Left forelimb (tissue), 1 donor: ENCODE data around the gene SELENOW.
"Not testable (repeated sequence)": the region's sequence is repeated elsewhere in the genome, so short reads cannot be mapped to it uniquely, and the experiment has no call there.

ENCODE experiments used
- DNase-seq: peaks from one replicate; pipeline ENCODE4 v3.0.0-alpha.2; 2018; ENCODE audit warnings: low spot score

The SELENOW gene

DNA sequence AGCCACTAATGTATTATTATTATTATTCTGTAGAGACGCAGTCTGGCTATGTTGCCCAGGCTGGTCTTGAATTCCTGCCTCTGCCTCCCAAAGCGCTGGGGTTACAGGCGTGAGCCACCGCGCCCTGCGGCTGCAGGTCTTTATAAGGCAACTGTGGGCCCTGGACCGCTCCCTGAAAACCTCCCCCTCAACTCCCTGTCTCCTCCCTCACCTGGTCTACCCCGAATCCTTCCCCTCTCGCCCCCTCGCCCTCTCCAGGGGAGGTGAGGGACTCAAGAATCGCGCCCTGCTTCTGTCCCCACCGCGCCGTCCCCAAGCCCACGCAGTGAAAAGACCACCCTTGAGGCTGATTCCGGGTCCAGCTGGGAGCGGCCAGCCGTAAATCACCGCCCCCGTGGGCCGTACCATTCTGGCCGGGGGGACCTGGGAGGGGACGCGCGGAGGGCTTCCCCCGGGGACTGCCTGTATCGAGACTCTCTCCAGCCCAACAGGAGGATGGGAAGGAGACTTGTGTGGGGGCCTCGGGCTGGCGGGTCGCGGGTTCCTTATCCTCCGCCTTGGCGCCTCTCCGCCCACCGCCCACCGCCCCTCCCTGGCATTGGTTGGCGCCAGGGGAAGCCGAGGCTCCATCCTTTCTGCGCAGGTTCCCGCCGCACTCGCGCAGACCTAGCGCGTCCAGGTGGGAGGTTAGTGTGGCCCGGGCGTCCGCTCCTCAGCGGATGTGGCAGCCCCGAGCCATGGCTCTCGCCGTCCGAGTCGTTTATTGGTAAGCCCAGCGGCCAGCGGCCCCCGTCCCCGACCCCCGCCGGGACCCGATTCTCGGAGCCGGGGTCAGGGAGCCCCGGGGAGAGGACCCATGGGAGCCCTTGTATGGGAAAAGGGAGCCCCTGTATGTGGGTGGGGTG lies at the start of gene SELENOW:
SELENOW (plus strand) TSS at position 655 of the 905 bp plus-strand sequence; CDS start at position 738, 83 bp downstream.
- DNase-seq: peak; percentile 89

DNA sequence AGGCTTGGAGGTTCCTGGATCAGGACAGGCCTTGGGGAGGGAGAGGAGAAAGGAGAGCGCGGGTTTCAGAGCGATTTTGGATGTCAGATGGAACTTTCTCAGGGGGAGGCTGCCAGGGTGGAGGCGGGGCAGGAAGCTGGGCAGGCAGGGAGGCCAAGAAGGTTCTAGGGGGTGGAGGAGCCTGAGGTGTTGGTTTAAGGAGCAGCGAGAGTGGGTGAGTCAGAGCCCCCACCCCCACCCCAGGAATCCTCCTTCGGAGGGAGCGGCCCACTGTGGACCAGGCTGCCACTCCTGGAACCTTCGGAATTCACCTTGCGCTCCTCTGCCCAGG lies 49.1 kb upstream of the SELENOW start:
- DNase-seq: no peak

DNA sequence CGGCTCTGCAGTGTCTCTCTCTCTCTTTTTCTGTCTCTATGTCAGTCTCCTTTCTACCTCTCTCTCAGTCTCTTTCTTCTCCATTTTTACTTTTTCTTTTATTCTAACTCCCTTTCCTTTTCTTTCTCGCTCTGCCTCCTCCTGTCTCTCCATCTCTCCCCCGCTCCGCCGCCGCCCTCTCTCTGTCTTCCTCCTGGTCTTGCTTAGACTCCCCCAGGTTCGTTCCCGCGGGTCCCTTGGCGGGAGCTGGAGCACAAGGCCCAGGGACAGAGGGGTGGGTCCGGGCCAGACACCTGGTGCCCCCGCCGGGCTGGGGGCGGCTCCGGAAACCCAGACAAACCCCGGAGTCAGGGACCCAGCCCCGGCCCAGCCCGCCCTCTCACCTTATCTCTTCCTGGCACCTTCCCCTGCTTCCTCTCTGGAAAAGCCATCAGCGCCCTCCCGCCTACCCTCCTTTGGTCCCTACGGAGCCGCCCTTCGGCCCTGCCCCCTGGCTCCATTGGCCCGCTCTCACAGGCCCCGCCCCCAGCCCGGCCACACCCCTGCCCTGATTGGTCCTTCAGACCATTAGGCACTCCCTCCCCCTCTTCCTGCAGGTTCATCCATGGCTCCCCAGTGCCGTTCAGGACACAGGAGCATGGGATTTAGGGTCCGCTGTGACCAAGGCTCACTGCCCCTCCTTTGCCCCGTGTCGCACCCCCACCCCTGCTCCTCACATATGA lies 48.5 kb upstream of the SELENOW start:
- no peak for DNase-seq

DNA sequence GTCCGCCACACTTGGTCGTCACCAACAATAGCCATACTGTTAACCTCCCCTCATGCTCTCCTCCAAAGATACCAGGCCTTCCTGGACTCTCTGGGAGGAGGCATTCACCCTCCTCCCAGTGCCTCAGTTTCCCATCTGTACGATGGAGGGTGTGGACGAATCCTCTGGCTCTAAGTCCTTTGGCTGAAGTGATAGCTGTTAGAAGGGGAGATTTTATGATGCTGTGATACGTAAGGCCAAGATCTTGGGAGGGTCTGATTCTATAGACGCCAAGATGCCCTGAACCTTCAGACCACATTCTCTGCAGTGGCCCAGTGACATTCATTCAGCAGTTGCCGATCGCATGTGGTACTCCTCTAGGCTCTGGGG lies 48.0 kb upstream of the SELENOW start:
- DNase-seq: no peak

DNA sequence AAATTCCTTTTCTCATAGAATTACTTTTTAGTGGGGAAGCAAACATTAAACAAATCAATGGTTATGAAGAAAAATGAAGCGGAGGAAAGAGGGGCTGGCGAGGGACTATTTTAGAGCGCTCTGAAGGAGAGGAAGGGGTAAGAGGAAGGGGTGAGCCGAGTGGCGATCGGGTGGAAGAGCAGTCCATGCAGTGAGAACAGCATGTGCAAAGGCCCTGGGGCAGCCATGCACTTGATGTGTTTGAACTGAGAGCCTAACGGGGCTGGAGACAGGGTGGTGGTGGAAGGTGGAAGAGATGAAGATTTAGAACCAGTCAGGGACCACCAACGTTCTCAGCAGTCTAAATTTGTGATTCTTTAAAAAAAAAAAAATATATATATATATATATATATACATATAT lies 47.6 kb upstream of the SELENOW start:
- DNase-seq: no peak

DNA sequence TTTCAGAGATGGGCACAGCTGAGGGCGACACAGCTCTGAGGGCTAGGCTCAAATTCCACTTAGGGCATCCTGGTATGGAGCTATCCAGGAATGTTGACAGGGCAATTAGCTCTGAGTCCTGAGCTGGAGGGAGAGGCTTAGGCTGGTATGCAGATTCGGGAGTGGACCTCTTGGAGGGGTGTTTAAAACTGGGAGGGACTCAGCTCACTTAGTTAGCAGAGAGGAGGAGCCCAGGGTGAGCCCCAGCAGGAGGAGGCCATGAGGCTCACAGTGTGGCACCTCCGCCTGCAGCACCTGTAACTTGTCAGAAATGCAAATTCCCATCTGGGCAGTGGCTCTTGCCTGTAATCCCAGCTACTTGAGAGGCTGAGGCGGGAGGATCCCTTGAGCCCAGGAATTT lies 43.4 kb upstream of the SELENOW start:
- DNase-seq: no peak

DNA sequence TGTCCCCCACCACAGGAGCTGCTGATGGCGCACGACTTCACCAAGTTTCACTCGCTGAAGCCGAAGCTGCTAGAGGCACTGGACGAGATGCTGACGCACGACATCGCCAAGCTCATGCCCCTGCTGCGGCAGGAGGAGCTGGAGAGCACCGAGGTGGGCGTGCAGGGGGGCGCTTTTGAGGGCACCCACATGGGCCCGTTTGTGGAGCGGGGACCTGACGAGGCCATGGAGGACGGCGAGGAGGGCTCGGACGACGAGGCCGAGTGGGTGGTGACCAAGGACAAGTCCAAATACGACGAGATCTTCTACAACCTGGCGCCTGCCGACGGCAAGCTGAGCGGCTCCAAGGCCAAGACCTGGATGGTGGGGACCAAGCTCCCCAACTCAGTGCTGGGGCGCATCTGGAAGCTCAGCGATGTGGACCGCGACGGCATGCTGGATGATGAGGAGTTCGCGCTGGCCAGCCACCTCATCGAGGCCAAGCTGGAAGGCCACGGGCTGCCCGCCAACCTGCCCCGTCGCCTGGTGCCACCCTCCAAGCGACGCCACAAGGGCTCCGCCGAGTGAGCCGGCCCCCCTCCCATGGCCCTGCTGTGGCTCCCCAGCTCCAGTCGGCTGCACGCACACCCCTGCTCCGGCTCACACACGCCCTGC lies 37.5 kb upstream of the SELENOW start:
- DNase-seq: no peak

DNA sequence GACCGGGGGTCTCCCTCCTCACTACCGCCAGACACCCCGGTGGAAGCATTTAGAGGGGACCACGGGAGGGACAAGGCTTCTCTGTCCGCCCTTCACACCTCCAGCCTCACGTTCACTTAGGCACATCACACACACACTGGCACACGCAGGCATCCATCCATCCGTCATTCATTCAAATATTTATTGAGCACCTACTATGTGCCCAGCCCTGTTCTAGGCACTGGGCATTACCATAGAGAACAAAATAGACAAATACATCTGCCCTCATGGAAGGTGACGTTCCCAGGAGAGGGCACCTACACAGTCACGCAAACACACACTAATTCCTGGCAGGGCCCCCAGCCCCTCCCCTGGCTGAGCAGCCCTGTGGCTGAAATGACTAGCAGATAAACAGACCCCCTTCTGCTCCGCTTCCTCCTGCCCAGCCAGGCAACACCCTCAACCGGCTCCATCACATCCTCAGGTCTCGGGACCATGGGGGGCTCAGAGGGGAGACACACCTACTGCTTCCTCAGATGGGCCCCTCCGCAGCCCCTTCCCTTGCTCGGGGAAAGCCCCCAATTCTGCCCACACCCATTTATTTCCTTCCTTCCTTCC lies 36.9 kb upstream of the SELENOW start:
- no peak for DNase-seq

DNA sequence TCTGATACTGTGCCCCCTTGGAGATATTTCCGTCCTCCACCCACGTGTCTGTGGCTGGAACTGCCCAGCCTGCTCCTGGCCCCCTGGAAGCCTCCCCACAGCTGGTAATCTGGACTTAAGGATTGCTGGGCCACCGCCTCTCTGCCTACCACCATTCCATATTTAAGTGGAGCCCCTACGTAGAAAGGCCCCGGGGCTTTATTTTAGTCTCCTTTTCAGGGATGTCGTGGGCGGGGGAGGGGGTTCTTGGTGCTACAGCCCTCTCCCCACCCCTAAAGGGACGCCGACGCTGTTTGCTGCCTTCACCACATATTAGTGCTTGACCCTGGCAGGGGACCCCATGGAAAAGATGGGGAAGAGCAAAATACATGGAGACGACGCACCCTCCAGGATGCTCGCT lies 35.9 kb upstream of the SELENOW start:
- DNase-seq: no peak

DNA sequence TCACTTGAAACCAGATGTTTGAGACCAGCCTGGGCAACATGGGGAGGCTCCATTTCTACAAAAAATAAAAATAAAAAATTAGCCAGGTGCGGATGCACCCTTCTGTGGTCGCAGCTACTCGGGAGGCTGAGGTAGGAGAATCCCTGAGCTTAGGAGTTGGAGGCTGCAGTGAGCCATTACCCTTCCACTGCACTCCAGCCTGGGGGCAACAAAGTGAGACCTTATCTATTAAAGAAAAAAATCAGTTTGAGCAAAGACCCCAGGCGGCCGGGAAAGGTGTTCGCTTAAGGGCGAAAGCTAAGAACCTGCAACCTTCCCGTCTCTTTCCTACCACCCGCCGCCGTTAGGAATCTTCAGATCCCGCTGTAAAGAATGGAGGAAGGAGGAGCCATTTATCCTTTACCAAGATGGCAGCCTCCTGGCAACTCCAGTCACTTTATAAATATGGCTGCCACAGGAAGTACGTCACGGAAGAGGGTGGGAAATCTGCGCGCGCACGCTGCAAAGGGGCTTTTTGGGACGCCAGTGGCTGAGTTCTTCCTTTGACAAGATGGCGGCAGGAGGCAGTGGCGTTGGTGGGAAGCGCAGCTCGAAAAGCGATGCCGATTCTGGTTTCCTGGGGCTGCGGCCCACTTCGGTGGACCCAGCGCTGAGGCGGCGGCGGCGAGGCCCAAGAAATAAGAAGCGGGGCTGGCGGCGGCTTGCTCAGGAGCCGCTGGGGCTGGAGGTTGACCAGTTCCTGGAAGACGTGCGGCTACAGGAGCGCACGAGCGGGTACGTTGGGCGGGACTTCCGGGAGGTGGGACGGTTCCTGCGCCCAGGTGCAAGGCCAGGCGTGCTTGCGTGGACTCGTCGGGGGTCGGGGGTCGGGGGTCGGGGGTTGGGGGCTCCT lies 33.2 kb upstream of the SELENOW start, which contains the start of gene NOP53:
NOP53 (plus strand) TSS at position 537 of the 892 bp plus-strand sequence; CDS start at position 551, 14 bp downstream.
- DNase-seq: peak; percentile 98

DNA sequence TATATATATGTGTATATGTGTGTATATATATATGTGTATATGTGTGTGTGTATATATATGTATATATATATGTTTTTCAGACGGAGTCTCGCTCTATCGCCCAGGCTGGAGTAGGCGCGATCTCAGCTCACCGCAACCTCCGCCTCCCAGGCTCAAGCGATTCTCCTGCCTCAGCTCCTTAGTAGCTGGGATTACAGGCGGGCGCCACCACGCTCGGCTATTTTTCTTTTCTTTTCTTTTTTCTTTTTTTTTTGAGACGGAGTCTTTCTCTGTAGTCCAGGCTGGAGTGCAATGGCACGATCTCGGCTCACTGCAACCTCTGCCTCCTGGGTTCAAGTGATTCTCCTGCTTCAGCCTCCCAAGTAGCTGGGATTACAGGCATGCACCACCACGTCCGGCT lies 32.4 kb upstream of the SELENOW start:
- not testable (repeated sequence) for DNase-seq

DNA sequence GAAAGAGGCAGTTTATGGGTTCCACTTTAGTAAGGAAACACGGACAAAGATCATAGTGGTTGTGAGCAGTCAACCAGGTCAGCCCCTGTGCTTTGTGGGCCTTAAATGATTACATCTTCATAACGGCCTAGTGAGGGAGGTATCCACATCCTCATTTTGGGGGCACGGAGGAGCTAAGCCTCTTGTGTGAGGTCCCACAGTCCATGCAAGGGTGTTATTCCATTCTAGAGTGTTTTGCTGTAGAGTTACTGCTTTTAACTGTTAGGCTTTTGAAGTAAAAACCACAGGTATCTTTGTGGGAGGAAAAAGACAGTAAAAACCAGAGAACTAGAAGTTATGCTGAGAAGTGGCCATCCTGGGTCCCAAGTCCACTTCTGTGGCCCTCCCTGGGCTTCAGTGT lies 29.2 kb upstream of the SELENOW start:
- DNase-seq: no peak

DNA sequence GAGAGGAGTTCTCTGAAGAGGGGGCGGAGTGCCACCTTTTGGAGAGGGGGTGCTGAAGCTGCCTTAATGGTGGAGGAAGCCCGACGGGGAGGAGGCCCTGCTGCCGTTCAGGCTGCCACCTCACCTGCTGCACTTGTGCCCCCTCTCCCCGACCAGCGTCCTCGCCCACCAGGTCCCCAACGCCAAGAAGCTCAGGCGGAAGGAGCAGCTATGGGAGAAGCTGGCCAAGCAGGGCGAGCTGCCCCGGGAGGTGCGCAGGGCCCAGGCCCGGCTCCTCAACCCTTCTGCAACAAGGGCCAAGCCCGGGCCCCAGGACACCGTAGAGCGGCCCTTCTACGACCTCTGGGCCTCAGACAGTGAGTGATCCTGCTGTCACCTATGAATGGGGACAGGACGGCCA lies 27.8 kb upstream of the SELENOW start:
- DNase-seq: no peak

DNA sequence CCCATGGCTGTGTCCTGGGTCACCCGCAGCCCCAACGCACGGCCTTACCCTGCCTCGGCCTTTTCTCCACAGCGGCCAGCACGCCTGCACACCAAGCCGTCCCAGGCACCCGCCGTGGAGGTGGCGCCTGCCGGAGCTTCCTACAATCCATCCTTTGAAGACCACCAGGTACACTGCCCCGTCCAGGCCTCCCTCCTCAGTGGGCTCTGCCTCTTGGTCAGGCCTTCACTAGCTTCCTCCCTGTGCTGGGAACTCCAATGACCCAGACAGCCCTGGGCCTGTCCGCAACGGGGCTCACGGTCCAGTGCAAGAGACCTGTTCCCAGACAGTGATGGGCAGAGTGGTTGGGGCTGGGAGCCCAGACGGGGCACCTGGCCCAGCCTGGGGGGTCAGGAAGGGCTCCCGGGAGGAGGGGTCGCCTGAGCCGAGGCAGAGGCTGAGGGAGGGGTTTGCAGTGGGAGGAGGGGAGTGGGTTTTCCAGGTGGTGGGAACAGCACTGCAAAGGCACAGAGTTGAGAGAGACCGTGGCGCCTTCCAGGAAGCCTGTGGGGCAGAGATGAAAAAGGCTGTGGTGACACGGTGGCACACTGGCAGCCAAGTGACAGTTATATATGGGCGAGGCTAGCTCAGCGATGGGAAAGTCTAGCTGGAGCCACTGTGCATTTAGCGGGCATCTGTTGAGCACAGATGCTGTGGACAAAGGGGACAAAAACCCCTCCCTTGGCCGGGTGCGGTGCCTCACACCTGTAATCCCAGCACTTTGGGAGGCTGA lies 25.9 kb upstream of the SELENOW start:
- no peak for DNase-seq

DNA sequence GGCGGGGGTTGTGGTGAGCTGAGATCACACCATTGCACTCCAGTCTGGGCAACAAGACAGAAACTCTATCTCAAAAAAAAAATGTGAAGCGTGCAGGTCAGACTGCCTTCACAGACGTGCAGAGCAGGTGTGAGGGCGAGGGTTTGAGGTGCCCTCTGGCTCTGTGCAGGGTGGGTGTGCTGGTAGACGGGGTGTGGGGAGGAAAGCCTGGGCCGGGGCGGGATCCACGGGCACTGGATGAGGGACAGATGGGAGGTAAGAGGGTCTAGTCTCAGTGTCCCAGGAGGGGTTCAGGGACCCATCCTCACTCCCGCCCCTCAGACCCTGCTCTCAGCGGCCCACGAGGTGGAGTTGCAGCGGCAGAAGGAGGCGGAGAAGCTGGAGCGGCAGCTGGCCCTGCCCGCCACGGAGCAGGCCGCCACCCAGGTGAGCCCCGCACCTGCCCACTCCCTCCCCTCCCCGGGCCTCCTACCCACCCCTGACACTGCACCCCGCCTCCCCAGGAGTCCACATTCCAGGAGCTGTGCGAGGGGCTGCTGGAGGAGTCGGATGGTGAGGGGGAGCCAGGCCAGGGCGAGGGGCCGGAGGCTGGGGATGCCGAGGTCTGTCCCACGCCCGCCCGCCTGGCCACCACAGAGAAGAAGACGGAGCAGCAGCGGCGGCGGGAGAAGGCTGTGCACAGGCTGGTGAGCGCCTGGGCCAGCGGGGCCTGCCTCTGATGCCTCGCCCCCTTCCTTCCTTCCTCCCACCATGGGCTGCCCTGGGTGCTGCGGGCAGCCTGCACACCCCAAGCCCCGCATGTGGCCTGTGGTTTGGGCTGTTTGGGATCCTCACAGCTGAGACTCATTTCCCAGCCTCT lies 24.1 kb upstream of the SELENOW start:
- DNase-seq: no peak

DNA sequence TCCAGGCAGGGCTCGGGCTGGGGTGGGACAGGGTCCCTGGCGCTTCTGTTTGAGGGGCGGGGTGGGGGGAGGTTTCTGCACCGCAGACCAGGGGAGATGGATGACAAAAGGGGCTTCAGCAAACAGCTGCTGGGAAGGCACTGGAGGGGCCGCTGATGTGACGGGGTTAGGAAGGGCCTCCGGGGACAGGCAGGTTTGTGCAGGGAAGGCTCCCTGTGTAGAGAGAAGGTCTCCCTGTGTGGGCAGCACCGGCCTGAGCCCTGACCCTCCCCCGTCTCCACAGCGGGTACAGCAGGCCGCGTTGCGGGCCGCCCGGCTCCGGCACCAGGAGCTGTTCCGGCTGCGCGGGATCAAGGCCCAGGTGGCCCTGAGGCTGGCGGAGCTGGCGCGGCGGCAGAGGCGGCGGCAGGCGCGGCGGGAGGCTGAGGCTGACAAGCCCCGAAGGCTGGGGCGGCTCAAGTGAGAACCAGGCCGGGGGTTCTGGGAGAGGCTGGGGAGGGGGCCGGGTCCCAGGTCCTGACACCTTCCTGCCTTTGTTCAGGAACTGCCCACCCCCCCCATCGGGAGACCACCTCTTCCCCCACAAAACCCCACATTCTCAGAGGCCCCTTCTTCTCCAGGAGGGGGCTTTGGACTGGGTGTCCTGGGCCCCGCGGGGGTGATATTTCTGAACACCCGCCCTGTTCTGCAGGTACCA lies 23.3 kb upstream of the SELENOW start:
- no peak for DNase-seq

DNA sequence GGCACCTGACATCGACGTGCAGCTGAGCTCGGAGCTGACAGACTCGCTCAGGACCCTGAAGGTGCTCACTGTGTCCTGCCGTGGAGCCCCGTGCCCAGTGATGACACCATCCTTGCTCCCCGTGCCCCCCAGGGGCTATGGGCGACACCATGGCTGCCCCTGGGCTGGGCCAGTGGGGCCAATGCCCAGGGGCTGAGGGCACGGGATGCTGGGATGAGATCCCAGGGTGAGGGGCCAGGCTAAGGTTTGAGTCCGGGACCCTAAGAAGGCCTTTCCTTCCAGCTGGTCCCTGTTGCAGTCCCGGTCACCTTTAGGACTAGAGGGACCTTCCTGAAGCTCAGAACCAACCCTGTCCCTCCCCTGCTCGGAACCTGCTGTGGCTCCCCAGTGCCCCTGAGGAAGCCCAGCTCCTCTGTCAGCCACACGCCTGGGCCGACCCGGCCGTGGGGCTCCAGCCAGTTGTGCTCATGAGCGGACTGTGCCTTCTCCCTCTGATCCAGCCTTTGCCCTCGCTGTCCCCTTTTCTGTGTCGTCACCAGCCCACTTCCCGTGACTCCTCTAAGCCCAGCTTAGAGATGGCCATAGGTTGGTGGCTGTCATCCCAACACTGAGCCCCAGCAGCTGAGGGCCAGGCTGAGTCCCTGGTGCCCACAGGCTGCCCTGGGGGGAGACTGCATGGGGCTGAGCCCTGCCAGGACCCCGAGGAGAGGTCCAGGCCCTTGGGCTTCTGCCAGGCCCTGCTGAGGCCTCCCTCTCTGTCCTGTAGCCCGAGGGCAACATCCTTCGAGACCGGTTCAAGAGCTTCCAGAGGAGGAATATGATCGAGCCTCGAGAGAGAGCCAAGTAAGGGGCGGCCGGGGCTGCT lies 22.5 kb upstream of the SELENOW start:
- DNase-seq: no peak

DNA sequence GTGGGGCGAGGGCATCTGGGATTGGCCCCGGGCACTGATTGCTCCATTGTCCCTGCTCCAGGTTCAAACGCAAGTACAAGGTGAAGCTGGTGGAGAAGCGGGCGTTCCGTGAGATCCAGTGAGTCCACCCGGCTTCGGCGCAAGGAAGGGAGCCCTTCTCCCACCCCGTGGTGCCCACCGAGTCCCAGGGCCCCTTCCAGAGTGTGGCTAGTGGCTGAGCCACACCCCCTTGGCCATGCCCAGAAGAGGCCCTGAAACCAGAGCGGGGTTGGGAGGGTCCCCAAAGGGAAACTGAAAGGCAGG lies 21.9 kb upstream of the SELENOW start:
- no peak for DNase-seq
